Subcutaneous adipose tissue (tissue), 4 donors: ENCODE data around the gene TNFAIP1. TPM values are rescaled to one million over a fixed set of nuclear protein-coding genes. Genes with fewer than 3 reads are reported as not detected.

ENCODE experiments used
- total RNA-seq, 4 donors: library from RNA; depleted of rRNA; stranded (reverse); fragments of >200 nt; gene quantifications; one replicate each; pipeline ENCODE4 v1.1.0, GENCODE V29; 2016
- TF ChIP-seq, protein P1 (sequence below): fragments of 450-650 bp; IDR thresholded peaks from one replicate; pipeline ENCODE4 v1.5.1; 2016; ENCODE audit warnings: low read depth, mild to moderate bottlenecking, control low read depth, antibody characterized with exemption, moderate library complexity

TNFAIP1 gene
- total RNA-seq, 4 donors from 2014 or later: 14.8 to 31.8 (median 21.4) TPM

GRCh38 chr17:28370035-28370743, 34.6 kb downstream of the TNFAIP1 start, which contains the start of gene VTN:
Gene VTN (minus strand): TSS chr17:28370307. CDS start chr17:28370203, 104 bp downstream.
- TF ChIP-seq, protein P1, sequence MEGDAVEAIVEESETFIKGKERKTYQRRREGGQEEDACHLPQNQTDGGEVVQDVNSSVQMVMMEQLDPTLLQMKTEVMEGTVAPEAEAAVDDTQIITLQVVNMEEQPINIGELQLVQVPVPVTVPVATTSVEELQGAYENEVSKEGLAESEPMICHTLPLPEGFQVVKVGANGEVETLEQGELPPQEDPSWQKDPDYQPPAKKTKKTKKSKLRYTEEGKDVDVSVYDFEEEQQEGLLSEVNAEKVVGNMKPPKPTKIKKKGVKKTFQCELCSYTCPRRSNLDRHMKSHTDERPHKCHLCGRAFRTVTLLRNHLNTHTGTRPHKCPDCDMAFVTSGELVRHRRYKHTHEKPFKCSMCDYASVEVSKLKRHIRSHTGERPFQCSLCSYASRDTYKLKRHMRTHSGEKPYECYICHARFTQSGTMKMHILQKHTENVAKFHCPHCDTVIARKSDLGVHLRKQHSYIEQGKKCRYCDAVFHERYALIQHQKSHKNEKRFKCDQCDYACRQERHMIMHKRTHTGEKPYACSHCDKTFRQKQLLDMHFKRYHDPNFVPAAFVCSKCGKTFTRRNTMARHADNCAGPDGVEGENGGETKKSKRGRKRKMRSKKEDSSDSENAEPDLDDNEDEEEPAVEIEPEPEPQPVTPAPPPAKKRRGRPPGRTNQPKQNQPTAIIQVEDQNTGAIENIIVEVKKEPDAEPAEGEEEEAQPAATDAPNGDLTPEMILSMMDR: no peak

GRCh38 chr17:28370744-28371103, 35.2 kb downstream of the TNFAIP1 start:
- TF ChIP-seq, protein P1: no peak

- TF ChIP-seq, protein P1: no peak
Observed at GRCh38 chr17:28371245-28372202, 36.0 kb downstream of the TNFAIP1 start, which contains the start of gene SARM1. Gene SARM1 (plus strand): TSS chr17:28371694. CDS start chr17:28372033, 339 bp downstream.

DNA sequence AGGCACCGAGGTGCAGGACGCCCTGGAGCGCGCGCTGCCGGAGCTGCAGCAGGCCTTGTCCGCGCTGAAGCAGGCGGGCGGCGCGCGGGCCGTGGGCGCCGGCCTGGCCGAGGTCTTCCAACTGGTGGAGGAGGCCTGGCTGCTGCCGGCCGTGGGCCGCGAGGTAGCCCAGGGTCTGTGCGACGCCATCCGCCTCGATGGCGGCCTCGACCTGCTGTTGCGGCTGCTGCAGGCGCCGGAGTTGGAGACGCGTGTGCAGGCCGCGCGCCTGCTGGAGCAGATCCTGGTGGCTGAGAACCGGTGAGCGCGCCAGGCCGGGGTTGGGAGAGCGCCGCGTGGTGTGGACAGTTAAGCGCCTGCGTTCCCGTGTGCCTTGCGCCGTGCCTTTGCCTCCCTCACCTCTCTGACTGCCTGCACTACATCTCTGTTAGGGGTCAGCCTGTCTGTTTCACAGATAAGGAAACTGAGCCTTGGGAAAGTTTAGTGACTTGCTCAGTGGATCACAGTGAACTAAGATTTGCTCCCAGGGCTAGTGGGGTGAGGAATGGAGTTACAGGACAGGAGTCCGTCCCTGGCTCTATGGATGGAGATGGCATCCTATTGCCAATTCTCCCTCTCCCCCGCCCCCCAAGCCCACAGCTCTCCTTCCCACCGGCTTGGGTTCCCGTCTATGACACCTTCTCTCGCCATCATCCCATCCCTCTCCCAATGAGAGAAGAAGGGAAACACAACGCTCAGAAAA, 36.8 kb downstream of the TNFAIP1 start:
- TF ChIP-seq, protein P1: no peak

- TF ChIP-seq, protein P1: no peak
Observed at GRCh38 chr17:28372945-28373274, 37.3 kb downstream of the TNFAIP1 start.

DNA sequence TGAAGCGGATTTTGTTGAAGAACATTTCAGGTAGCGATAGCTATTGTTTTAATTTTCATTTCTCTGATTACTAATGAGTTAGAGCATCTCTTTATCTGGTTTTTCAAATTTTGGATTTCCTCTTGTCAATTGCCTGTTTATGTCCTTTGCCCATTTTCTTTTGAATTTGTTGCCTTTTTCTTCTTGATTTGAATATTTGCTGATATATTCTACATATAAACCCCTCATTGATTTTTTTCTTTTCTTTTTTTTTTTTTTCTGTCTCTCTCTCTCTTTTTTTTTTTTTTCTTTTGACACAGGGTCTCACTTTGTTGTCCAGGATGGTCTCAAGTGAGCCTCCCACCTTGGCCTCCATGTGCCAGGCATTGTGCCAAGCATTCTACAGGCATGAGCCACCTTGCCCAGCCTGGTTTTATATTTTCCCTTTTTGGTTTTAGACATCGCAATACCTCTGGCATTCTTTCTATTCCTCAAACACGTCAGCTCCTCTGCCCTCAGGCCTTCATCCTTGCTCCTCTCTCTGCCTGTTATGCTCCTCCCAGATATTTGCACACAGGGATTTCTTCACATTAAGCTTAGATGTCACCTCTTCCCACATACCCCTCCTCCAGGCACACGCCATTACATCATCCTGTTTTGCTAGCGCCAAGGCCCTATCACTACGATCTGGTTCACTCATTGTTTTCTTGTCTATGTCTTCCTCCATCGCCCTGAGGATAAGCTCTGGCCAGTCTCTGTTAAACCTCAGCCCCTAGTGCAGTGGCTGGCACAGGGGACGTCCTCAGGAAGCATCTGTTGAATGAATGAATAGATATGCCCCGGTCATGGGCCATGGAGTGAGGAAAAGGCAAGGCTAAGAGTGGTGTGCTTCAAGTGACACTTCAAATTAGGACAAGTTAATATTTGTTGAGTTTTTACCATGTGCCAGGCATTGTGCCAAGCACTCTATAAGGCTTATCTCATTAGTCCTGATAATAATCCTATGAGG, 44.5 kb downstream of the TNFAIP1 start:
- TF ChIP-seq, protein P1: no peak
